NT2/D1 (cell line): ENCODE results near the gene HNRNPK.

Experiments used
- YY1 ChIP-seq: IDR thresholded peaks from 2 replicates; pipeline ENCODE4 v1.6.1; 2011; ENCODE audit not compliant: insufficient read length, insufficient read depth
- ZNF274 ChIP-seq: IDR thresholded peaks from 2 replicates; pipeline ENCODE4 v1.6.1; 2011; ENCODE audit warnings: mild to moderate bottlenecking, low read depth, low read length

- TF ChIP-seq YY1 (no peak), ZNF274 (no peak)
Measured at GRCh38 chr9:83991355-83991754, 11.3 kb upstream of the HNRNPK start.
